ENCODE data around the gene ADAMTS10.

GRCh38 chr19:8640402-8641004 lies 30.0 kb upstream of the ADAMTS10 start:
- TF ChIP-seq CTCF (IDR thresholded peaks at IDR 0.05; ENCODE audit: poor library complexity) (no peak), EZH2phosphoT487 (IDR thresholded peaks at IDR 0.05; ENCODE audit: low read depth, severe bottlenecking, unreplicated experiment) (no peak), EZH2 (IDR thresholded peaks at IDR 0.05; ENCODE audit: borderline replicate concordance) (no peak)
